Inflammatory macrophage (primary cell): ENCODE data around the gene ATXN7.

ENCODE experiments used
- DNase-seq, 2 donors: peaks; one replicate each; pipeline ENCODE4 v3.0.0-alpha.2; 2020 to 2022

Gene ATXN7

DNA sequence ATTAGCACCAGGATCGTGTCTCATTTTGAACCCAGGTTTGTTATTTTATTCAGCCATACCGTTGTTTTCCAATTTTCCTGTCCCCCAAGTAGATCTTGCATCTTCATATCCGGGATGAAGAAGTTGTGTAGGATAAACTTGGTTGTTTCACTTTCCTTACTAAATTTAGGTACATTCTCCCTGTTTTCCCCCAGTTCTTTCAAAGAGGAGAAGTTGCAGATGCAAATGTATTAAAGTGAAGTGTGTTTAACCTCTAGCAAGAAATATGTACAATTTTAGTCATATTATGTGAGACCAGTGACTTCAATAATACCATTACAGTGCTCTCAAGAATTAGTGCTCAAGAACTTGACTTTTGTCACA, 1.3 kb downstream of the ATXN7 start:
- no peak for DNase-seq

DNA sequence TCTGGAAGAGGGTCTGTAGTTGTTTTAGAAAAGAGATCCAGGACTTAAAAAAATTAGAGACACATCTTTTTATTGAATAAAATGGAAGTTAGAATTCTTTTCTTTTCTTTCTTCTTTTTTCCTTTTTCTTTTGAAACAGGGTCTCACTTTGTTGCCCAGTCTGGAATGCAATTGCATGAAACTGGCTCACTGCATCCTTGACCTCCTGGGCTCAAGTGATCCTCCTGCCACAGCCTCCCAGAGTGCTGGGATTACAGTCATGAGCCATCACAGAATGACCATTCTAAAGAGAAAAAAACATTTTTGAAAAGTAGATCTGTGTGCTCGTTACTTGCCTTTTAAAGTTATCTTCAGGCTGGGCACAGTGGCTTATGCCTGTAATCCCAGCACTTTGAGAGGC, 3.6 kb downstream of the ATXN7 start:
- DNase-seq, result no peak

DNA sequence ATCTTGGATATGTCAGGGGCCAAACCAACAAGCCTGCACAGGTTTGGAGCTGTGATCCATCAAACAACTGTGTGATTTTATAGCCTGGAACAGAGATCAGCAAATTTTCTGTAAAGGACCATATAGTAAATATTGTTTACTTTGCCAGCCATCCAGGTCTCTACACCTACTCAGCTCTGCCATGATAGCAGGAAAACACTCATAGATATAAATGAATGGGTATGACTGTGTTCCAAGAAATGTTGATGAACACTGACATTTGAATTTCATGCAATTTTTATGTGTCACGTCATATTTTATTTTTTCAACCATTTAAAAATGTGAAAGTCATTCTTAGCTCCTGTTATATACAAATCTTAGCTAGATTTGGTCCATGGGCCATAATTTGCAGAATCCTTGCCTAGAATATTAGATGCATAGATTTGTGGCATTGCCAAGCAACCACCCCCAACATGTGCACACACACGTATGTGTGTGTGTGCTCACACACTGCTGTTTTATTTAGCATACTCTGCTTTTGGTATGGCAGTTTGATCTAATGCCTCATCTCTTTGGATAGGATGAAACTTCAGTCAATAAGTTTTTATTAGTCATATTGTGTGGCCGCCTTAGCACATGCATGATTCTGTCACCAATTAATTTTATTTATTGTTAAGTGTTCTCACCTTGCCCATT, 6.4 kb downstream of the ATXN7 start:
- no peak for DNase-seq

DNA sequence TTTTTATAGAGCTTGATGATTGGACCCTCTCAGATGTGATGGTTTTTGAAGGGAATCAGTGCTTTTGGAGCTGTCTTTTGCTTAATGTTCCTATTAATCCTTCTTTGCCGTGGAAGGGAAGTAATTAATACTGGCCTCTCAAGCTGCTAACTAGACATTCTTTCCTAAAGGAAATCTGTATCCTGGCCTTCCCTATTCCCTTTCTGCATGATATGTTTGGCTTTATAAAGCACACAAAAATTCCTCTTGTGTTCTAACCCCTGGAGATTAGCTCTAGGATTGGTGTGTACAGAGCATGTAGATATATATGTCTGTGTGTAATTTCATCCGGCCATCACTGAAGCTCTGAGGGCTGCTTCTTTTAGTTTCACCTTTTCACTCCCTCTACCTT, 6.9 kb downstream of the ATXN7 start:
- DNase-seq, result no peak

DNA sequence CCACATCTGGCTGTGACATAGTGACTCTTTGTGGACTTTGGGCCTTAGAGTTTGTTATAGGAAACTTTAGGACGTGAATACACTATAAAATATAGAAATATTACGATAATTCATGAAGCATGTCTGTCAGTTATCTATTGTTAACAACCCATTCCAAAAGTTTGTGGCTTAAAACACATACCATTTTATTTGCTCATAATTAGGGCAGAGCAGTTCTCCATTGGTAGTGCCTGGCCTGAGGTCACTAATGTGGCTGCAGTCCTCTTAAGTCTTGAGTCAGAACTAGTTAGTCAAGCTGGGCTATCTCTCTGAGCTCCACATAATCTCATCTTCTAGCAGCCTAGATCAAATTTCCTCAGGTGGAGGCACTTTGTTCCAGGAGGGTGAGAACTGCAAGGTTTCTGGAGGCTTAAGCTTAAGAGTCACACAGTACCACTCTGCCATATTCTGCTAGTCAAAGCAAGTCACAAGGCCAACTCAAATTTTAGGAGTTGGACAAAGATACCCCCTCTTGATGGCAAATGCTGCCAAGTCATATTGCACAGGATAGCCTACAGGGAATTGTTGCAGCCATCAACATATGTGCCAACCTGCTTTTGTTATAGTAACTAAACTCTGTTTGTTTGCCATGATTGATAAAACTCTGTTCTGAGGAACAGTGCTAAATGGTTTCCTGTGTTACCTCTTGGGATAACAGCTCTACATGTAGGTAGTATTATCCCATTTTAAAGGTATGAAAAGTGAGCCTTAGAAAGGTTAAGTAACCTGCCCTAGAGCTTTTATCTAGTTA, 8.7 kb downstream of the ATXN7 start:
- no peak for DNase-seq

DNA sequence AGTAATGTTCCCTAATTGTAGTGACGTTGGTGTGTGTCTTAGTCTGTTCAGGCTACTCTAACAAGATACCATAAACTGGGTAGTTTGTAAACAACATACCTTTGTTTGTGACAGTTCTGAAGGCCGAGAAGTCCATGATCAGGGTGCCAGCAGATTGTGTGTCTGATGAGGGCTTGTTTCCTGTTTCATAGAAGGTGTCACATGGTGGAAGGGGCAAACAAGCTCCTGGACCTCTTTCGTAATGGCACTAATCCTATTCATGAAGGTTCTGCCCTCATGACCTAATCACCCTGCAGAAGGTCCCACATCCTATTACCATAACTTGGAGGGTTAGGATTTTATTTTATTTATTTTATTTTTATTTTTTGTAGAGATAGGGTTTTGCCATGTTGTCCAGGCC, 11.1 kb downstream of the ATXN7 start:
- DNase-seq, result peak; percentile 47 to 67

DNA sequence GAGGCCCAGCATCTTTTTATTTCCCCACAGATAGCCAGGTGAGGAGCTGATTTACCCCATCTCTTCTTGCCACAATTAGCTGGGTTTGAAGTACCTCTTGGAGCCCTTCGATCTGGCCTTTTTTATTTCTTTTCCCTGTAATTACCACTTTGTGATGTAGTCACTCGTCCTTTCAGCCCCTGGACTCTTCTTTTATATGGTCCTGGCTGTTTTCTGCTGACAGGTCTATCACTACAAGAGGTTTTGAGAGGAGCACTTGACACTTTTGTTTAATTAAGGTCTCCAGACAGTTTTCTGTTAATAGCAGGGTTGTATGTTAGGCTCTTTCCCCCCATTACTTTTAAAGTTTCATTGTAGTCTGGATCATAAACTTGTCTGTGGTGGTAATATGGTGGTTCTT, 11.8 kb downstream of the ATXN7 start:
- no peak for DNase-seq

DNA sequence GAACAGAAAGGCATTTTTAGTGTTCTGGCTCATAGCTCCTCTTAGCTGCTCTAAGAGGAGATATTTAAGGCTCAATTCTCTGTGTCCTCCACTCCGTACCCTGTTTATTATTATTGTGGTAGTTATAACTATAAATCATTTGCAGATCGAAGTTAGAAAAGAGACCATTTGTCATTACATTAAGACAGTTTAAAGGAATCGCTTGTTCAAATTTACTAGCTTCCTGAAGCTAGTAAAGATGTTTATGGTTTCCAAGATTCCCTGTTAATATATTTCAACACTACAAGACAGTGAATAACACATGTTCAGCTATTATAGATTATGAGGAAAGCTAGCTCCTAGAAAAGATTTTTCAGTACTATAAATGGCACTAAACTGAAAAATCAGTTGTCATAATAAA, 12.6 kb downstream of the ATXN7 start:
- no peak for DNase-seq

DNA sequence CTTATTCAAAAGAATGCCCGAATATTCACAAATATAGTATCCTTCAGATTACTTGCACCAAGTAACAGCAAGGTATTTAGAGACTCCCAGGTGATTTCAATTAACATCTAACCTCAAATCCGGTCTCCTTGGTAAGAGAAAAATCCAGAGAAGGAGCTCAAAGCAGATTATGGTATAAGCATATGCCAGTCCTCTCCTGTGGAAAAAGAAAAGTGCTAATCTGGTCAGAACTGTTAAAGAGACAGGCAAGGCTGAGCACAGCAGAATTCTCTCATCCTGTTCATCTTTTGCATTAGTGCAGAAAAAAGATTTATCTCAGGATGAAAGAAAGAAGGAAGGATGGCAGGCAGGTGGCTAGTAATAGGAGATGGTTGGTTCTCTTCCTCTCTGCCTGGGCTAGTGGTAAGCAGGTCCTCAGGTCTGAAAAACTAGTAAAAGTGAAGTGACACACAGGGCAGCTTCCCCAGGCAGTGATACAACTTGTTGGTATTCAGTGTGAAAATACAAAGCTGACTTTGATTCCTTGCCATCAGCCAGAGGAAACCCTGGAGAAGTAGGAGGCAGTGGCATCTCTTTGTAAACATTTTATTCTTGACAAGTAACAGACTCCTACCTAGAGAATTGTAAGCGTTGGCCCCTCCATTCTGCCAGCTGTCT, 14.2 kb downstream of the ATXN7 start:
- no peak for DNase-seq

DNA sequence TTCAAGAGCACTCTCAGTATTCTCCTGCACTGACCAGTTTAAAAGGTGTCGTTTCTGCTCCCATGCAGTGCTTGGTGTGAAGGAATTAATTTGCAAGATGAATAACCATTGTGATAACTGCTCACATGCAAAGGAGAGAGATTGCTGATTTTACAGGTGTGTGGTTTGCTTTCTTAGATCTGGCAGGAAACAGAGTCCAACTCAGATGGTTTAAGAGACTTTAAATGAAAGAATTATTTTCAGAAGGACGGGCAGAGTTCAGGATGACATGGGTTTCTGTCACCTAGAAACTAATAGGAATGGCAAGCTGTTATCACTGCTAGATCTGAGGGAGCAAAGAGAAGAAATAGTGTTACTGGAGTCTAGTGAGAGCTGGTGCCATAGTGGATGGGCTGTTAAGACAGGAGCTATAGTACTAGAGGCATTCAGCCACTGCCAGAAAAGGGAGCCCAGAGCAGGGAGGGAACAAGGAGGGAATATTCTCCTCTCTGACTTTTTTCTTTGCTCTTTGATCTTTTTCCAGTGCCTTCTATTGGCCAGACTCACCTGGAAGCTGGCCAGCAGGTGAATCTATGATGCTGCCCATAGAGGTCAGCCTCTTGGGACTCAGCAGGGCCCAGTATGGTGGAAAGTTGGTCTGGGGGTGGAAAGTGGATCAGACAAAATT, 14.9 kb downstream of the ATXN7 start:
- DNase-seq, result no peak

DNA sequence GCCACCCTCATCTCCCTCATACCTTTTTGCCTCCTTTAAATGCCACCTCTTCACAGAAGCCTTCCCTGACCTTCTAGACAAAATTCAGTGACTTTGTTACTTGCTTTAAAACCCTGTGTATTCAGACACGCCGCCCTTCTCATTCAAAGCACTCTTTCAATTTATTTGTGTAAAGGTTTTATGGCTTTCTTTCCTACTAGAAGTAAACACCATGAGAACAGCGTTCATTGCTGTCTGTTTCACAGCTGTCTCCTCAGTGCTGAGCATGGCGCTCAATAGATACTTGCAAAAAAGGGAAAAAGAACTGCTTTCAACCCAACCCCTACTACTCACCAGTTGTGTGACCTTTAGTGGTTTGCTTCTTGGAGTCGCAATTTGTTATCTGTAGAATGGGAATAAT, 17.0 kb downstream of the ATXN7 start:
- DNase-seq, result no peak

DNA sequence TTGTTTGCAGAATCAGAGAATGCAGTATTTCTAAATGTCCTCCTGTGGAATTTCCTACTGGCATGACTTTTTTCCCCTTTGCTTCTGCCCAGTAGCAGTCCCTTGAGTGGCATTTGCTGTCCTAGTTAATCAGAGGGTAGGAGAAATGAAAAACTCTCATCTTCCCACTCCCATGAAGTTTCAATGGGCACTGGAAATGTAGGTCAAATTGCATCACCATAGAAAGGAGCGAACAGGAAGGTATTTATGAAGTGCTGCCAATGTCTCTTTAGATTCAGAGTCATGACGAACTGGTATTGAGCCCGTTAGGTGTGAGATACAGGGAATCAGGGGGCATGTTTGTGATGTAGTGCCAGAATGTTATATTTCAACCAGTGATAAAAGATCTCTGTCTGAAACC, 23.2 kb downstream of the ATXN7 start:
- DNase-seq, result no peak

DNA sequence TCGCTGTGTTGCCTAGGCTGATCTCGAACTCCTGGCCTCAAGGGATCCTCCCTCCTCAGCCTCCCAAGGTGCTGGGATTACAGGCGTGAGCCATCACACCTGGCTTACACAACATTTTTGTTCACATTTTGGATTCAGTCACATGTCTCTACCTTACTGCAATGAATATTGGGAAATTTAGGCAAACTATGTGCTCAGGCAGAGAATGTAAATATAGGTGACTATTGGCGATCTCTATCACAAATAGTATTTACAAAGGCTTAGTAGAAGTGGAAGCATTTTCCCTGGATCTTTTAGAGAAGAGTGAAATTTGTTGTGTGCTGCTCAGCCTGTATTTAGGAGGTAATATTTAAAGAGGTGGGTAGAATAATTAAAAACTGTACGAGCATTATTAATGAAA, 27.9 kb downstream of the ATXN7 start:
- no peak for DNase-seq

DNA sequence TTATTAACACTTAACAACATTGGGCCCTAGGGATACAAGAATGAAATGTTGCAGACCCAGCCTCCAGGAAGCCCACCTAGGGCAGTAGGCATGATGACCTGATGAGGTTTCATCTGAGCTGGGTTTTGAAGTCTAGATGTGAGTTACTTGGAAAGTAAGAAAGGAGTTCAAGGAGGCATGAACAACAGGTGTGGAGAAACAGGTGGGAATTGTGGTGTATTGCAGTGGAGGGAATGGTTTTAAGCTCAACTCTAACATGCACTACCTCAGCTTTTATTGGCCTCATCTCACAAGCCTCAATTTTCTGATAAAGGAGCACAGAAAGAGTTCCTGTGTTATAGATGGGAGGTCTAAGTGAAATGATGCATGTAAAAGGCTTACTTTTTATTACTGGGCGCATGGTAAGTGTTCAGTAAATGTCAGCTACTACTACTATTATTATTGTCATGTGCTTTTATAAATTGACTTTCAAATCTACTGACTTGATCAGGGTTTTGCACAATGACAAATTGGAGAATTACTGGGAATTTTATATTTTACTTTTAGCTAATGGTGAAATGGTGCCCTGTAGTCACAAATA, 29.2 kb downstream of the ATXN7 start:
- no peak for DNase-seq

DNA sequence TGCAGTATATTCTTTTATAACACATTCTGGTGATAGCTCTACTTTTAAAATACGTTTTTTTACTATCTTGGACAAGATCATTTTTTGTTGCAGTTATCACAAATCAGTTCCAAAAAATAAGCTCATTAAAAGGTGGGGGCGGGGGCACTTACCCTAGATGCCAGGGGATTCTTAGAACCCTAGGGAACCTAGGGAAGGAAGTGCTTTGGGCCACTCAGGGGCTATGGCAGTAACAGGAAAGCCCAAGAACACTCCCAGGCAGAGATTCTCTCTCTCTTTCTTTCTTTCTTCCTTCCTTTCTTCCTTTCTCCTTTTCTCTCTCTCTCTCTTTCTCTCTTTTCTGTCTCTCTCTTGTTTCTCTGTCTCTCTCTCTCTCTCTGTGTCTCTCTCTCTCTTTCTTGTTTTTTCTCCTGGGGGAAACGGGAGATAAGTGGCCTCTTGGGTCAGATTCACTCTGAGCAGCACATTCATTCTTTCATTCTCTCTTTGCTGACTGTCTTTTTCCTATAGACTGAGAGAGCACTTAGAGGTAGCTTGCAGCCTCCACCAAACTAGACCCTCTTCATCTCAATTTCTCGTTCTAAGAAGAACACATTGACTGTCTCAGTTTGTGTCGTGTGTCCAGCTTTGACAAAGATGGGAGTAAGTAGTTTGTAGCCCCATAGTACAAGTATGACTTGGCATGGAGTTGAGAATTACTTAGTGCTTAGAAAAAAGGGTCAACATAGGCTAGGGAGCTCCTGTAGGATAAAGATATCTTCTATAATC, 31.9 kb downstream of the ATXN7 start:
- DNase-seq, result no peak

DNA sequence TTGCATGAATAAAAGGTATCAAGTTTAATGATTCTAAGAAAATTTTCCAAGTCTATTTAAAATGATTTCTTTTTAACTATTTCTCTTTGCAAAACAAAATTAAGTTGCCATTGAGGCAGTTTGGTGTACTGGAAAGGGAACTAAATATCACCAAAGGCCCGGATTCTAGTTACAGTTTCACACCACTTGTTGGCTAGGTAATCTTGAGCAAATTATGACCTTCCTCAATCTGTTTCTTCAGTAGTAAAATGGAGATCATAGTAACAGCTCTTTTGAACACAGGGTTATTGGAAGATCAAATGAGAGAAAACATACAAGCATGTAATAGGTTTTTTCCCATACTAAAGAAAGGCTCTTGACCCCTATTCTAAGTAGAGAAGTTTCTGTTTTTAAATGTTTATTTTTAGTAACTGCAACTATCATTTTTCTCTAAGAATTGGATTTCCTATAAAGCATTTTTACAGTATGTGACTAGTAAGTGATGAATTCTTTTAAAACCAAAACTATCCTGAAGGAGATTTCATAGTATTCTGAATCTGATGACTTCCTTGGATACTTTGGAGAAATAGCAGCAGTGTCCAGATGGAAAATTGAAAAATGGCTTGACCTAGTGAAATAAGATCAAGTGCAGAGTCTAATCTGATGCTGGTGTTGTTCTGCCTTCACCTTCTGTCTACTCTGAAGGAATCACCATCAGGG, 32.8 kb downstream of the ATXN7 start:
- peak in 1 of 2 donors; percentile 27 for DNase-seq

DNA sequence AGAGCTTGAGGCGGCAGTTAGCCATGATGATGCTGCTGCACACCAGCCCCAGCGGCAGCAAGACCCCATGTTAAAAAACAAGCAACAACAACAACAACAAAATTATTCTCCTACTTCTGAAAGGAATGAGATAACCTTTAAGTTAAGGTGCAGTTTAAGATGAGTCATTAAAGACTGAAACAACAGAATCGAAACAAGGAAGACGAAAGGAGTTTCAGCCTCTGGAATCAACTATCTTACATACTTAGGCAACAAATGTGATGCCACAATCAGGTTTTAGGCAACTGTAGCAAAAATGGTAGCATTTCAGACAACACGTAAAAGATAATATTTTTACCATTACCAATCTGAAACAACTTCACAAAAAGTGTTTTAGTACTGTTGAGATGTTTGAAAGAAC, 36.3 kb downstream of the ATXN7 start:
- DNase-seq, result no peak

DNA sequence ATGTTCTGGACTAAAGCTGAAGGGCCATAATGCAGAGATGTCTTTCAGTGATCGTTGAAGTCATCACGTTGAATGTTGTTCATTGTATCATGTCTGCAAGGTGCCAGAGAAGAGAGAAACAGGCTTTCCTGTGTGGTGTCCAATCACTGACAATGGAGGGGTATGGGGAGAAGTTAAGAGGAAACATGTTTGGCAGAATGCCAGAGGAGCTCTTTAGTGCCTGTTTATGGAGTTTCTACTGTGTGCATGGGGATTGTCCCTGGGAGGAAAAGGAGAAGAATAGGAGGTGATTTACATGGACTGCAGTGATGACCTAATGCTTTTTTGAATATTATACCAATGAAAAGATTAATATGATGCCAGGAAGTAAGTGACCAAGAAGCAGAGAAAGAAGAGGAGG, 36.8 kb downstream of the ATXN7 start:
- DNase-seq, result peak; percentile 27 to 28

DNA sequence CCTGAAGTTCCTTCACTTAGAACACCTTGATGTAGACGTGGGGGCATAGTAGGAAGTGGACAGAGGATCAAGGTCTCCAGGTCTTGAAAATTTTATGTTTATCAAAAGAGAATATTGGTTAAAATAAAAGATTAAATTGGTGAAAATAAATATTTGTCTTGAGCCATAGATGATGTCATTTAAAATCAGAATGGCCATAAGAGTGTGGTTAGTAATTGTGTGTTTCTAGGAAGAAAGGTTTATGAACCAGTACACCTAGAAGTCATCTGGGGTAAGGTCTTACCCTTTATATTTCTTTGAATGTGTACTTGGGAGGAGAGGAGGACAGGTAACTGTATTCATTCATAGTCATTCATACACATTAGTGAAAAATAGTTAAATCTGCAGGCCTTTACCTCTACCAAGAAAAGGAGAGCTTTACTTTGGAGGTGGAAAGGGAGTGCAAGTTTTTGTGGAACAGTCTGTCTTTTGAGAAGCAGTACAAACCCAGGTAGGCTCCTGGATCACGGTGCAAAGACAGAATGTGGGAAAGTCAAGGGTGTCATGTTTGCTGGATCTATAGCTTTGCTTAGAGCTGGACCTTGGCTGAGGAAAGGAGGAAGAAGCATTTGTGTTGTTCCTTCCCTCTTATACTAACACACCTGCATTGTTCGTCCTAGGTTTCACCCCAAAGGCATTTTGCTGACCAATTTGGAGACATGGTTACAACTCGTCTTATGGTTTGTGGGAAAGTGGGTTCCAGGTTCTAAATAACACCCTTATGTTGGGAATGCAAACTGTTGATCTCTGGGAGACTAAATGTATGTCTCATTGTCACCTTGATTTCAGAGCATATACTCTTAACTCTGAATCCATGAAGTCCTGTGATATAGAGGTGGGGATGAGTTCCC, 42.3 kb downstream of the ATXN7 start:
- DNase-seq, result no peak

DNA sequence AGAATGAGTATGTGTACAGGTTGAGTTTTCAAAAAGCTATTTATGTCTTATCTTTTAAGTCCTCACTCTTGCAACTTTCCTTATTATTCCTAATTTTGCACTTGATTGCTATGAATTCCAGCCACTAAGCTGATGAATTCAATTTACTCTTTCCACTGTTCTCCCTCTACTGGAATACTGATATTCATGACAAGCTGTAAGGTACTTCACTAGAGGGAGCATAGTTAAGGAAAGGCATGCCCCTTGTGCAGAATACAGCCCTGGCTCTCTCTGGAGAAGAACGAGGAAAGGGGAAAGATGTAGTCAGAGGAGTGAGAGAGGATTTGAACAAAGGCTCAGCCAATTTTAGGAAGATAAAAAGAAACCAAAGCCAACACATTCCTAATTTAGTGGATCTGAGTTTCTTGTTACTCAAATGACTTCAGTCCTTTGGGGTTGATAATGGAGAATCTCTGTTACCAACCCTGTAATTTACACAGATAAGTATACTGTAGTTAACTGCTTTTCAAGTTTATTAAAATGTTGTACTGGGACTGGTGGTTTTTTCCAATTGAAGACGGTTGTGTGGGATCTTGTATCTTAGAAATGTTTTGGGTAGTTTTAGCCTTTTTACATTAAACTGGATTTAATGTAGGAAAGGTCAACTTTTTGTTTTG, 44.5 kb downstream of the ATXN7 start:
- no peak for DNase-seq
